ENCODE data around the gene ICE1. TPM values are rescaled to one million over a fixed set of nuclear protein-coding genes. Genes with fewer than 3 reads are reported as not detected.

ICE1 gene
- total and polyA plus RNA-seq, 9 of the 15 experiments (the other 6 are each of a cell fraction or from before 2014, with no cell fraction given): 4.9 to 47.4 (median 28.2) TPM

- H3K4me2 ChIP-seq (ENCODE audit: insufficient read depth, low read length): no peak overlapping the region
- ATAC-seq (no peak), DNase-seq (ENCODE audit: extremely low read depth in 1 of 4, low spot score in 3 of 4) (no peak), FAIRE-seq (no peak)
- CTCF ChIA-PET (ENCODE audit: low intra/inter-chr PET ratio): no interaction called here
- H4K20me1 ChIP-seq (replicated peaks; ENCODE audit: control insufficient read depth, insufficient read depth, low read length): no peaks in the 10 kb centered on the region
- H3K27me3 ChIP-seq (ENCODE audit: control insufficient read depth in 2 of 2, insufficient read depth in 2 of 2, low read length in 2 of 2): peaks cover 14% of the 10 kb centered on the region in 2 experiments
- no TSS peak for BruUV-seq (replicated peaks)
- TF ChIP-seq ZBTB7A (IDR thresholded peaks at IDR 0.05; ENCODE audit: borderline replicate concordance, control insufficient read depth, low read depth, low read length) (no peak), SRSF7 (optimal IDR thresholded peaks at IDR 0.05; ENCODE audit: low read depth, low read length) (no peak), CEBPG (CRISPR knock-in tag; IDR thresholded peaks at IDR 0.05) (no peak), CEBPG (tag; conservative IDR thresholded peaks at IDR 0.05 in 1 of 2, IDR thresholded peaks at IDR 0.05 in 1 of 2) (no peak), SRSF1 (IDR thresholded peaks at IDR 0.05; ENCODE audit: low read depth, low read length) (no peak), MEF2A (IDR thresholded peaks at IDR 0.05; ENCODE audit: control insufficient read depth, low read depth, low read length) (no peak)
- no peaks in the 10 kb centered on the region for H3K9me1 ChIP-seq (ENCODE audit: control insufficient read depth, insufficient read depth, low read length)
- no peak overlapping the region for H2AFZ ChIP-seq (ENCODE audit: low read depth, low read length)
- no peak overlapping the region for H3K27ac ChIP-seq (ENCODE audit: extremely low read depth, low read depth, low read length)
- no peak overlapping the region for H3K9ac ChIP-seq (ENCODE audit: insufficient read depth in 1 of 2, low read depth in 2 of 2, low read length in 2 of 2)
- H3K79me2 ChIP-seq (ENCODE audit: control insufficient read depth, insufficient read depth, low read length): no peaks in the 10 kb centered on the region
- in situ Hi-C loops (cut with MboI) (no loop called here), intact Hi-C loops (cut with micrococcal nuclease) (no loop called here)
- H3K4me3 ChIP-seq: no peak overlapping the region
- POLR2A ChIA-PET: no interaction called here
- H3K9me3 ChIP-seq (replicated peaks; ENCODE audit: control insufficient read depth, insufficient read depth, low read depth, low read length): no peaks in the 10 kb centered on the region; the same call in 1 of the 2 replicates
- no peaks in the 10 kb centered on the region for H3K36me3 ChIP-seq (ENCODE audit: control insufficient read depth, insufficient read depth, low read length)
- WGBS (ENCODE audit: insufficient coverage, low coverage, missing lambda C conversion rate): 3% methylated on average over 3 of the region's 3 CpGs
- H3K4me1 ChIP-seq (replicated peaks in 1 of 2; ENCODE audit: control insufficient read depth in 2 of 2, insufficient read depth in 2 of 2, low read length in 2 of 2): no peaks in the 10 kb centered on the region
Observed at GRCh38 chr5:5505815-5506214, 83.3 kb downstream of the ICE1 start.

GRCh38 chr5:5508391-5508790 is 85.9 kb downstream of the ICE1 start:
- ChIA-PET POLR2A (no interaction called here), CTCF (ENCODE audit: low intra/inter-chr PET ratio) (no interaction called here)
- no peak for ATAC-seq
- peaks cover 16 to 28% of the 10 kb centered on the region in 2 experiments for H3K27me3 ChIP-seq (ENCODE audit: control insufficient read depth in 2 of 2, insufficient read depth in 2 of 2, low read length in 2 of 2)
- H3K4me3 ChIP-seq: no peak overlapping the region
- H4K20me1 ChIP-seq (replicated peaks; ENCODE audit: control insufficient read depth, insufficient read depth, low read length): 0 out of 2 replicates have a peak, but pooled peaks cover 2% of the 10 kb centered on the region
- no peak overlapping the region for H3K4me2 ChIP-seq (ENCODE audit: insufficient read depth, low read length)
- no peak overlapping the region for H3K27ac ChIP-seq (ENCODE audit: extremely low read depth, low read depth, low read length)
- no peaks in the 10 kb centered on the region for H3K36me3 ChIP-seq (ENCODE audit: control insufficient read depth, insufficient read depth, low read length)
- no peaks in the 10 kb centered on the region for H3K79me2 ChIP-seq (ENCODE audit: control insufficient read depth, insufficient read depth, low read length)
- no peaks in the 10 kb centered on the region for H3K9me1 ChIP-seq (ENCODE audit: control insufficient read depth, insufficient read depth, low read length)
- WGBS (ENCODE audit: insufficient coverage, low coverage, missing lambda C conversion rate): 0% methylated on average over 2 of the region's 2 CpGs
- in situ Hi-C loops (cut with MboI): no loop called here
- no peaks in the 10 kb centered on the region for H3K4me1 ChIP-seq (replicated peaks in 1 of 2; ENCODE audit: control insufficient read depth in 2 of 2, insufficient read depth in 2 of 2, low read length in 2 of 2)
- H3K9ac ChIP-seq (ENCODE audit: insufficient read depth in 1 of 2, low read depth in 2 of 2, low read length in 2 of 2): no peak overlapping the region
- FAIRE-seq: no peak
- BruUV-seq (replicated peaks): no TSS peak
- no peaks in the 10 kb centered on the region; the same call in 1 of the 2 replicates for H3K9me3 ChIP-seq (replicated peaks; ENCODE audit: control insufficient read depth, insufficient read depth, low read depth, low read length)
- intact Hi-C loops (cut with micrococcal nuclease): no loop called here
- DNase-seq (ENCODE audit: extremely low read depth in 1 of 4, low spot score in 3 of 4): no peak
- no peak overlapping the region for H2AFZ ChIP-seq (ENCODE audit: low read depth, low read length)
- TF ChIP-seq ETV5 (CRISPR knock-in tag; IDR thresholded peaks at IDR 0.05; ENCODE audit: low read depth) (no peak), PREB (CRISPR knock-in tag; IDR thresholded peaks at IDR 0.05) (no peak), CHAMP1 (IDR thresholded peaks at IDR 0.05) (no peak), SRSF1 (IDR thresholded peaks at IDR 0.05; ENCODE audit: low read depth, low read length) (no peak), SMC3 (conservative IDR thresholded peaks at IDR 0.05; ENCODE audit: insufficient read depth, low read depth, low read length) (no peak), ZZZ3 (IDR thresholded peaks at IDR 0.05) (no peak), ZBTB17 (CRISPR knock-in tag; IDR thresholded peaks at IDR 0.05) (no peak), CBFA2T2 (conservative IDR thresholded peaks at IDR 0.05) (no peak)

Data from K562 (cell line).